Measurements from ENCODE around the gene FAM167B. TPM values are rescaled to one million over a fixed set of nuclear protein-coding genes. Genes with fewer than 3 reads are reported as not detected.
"Not testable (repeated sequence)": the region's sequence is repeated elsewhere in the genome, so short reads cannot be mapped to it uniquely, and the experiment has no call there.

Gene FAM167B
- total RNA-seq, 1 experiment from 2014 or later = 1.3 TPM

DNA sequence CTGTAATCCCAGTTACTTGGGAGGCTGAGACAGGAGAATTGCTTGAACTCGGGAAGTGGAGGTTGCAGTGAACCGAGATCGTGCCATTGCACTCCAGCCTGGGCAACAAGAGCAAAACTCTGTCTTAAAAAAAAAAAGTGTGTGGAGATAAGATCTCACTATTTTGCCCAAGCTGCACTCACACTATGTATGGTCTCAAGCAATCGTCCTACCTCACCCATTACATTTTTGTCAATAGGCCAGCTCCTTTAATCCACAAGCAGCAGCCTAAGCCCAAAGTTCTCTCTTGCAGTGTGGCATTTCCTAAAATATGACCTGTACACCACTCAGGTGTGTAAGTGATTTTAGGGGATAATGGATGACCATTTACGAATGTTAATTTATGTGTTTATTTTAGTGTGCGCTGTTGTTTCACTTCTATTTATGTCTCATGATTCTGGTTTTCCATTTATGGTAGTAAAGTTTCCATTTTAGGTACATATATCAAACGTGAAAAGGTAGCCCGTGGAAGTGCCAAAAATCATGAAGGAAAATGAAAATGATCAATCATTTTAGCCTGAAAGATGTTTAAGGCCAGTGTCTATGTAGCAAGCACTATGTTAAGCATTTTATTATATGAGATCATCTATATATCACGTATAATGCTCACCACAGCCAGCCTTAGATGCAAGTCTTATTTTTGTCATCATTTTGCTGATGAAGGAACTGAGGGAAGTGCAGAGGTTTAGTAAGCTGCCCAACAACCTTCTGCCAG, 9.6 kb downstream of the FAM167B start:
- ATAC-seq = no peak
- no peaks in the 10 kb centered on the region for H3F3A ChIP-seq (ENCODE audit: low read length, unreplicated experiment)
- no peak overlapping the region for H3K4me3 ChIP-seq (ENCODE audit: low read length)
- H3K79me2 ChIP-seq (ENCODE audit: low read length) = no peaks in the 10 kb centered on the region
- no peak overlapping the region for H2AFZ ChIP-seq (ENCODE audit: low read length)
- no peak overlapping the region for H3K27ac ChIP-seq (ENCODE audit: low read length)
- TF ChIP-seq EZH2phosphoT487 (IDR thresholded peaks at IDR 0.05; ENCODE audit: borderline replicate concordance, low read length) = no peak
- TF ChIP-seq, protein P1, sequence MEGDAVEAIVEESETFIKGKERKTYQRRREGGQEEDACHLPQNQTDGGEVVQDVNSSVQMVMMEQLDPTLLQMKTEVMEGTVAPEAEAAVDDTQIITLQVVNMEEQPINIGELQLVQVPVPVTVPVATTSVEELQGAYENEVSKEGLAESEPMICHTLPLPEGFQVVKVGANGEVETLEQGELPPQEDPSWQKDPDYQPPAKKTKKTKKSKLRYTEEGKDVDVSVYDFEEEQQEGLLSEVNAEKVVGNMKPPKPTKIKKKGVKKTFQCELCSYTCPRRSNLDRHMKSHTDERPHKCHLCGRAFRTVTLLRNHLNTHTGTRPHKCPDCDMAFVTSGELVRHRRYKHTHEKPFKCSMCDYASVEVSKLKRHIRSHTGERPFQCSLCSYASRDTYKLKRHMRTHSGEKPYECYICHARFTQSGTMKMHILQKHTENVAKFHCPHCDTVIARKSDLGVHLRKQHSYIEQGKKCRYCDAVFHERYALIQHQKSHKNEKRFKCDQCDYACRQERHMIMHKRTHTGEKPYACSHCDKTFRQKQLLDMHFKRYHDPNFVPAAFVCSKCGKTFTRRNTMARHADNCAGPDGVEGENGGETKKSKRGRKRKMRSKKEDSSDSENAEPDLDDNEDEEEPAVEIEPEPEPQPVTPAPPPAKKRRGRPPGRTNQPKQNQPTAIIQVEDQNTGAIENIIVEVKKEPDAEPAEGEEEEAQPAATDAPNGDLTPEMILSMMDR (conservative IDR thresholded peaks at IDR 0.05; ENCODE audit: low read depth, low read length) = no peak
- no peak for TF ChIP-seq EZH2 (IDR thresholded peaks at IDR 0.05; ENCODE audit: low read length, unreplicated experiment)
- H3K9me3 ChIP-seq (ENCODE audit: low read length) = no peaks in the 10 kb centered on the region
- BruUV-seq (replicated peaks) = no TSS peak
- no peaks in the 10 kb centered on the region for H3K36me3 ChIP-seq (ENCODE audit: low read depth, low read length)
- no peak for DNase-seq
- no peaks in the 10 kb centered on the region for H3K9me2 ChIP-seq (replicated peaks; ENCODE audit: low read length)
- H4K20me1 ChIP-seq (ENCODE audit: low read length) = no peaks in the 10 kb centered on the region
- no peak overlapping the region for H3K9ac ChIP-seq (ENCODE audit: low read length)
- ChIA-PET POLR2A (ENCODE audit: unreplicated experiment) (no interaction called here), CTCF (no interaction called here)
- no peak overlapping the region for H3K4me2 ChIP-seq (ENCODE audit: low read length)
- intact Hi-C loops (cut with micrococcal nuclease) = no loop called here
- H3K27me3 ChIP-seq (ENCODE audit: low read length) = no peaks in the 10 kb centered on the region
- no peaks in the 10 kb centered on the region for H3K4me1 ChIP-seq (ENCODE audit: insufficient read depth, low read length)

DNA sequence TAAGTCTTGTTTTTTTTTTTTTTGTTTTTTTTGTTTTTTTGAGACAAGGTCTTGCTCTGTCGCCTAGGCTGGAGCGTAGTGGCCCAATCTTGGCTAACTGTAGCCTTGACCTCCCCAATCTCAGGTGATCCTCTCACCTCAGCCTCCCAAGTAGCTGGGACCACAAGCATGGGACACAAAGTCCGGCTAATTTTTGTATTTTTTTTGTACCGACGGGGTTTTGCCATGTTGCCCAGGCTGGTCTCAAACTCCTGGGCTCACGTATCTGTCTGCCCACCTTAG, 10.1 kb downstream of the FAM167B start:
- ChIA-PET CTCF (no interaction called here), POLR2A (ENCODE audit: unreplicated experiment) (no interaction called here)
- TF ChIP-seq, protein P1 (conservative IDR thresholded peaks at IDR 0.05; ENCODE audit: low read depth, low read length) = no peak
- TF ChIP-seq EZH2 (IDR thresholded peaks at IDR 0.05; ENCODE audit: low read length, unreplicated experiment) (no peak), EZH2phosphoT487 (IDR thresholded peaks at IDR 0.05; ENCODE audit: borderline replicate concordance, low read length) (no peak)
- Histone ChIP-seq H3K27ac (ENCODE audit: low read length) (no peak overlapping the region), H3K4me2 (ENCODE audit: low read length) (no peak overlapping the region), H3K4me3 (ENCODE audit: low read length) (no peak overlapping the region), H3F3A (ENCODE audit: low read length, unreplicated experiment) (no peaks in the 10 kb centered on the region), H4K20me1 (ENCODE audit: low read length) (no peaks in the 10 kb centered on the region), H3K36me3 (ENCODE audit: low read depth, low read length) (no peaks in the 10 kb centered on the region), H3K27me3 (ENCODE audit: low read length) (no peaks in the 10 kb centered on the region), H3K4me1 (ENCODE audit: insufficient read depth, low read length) (no peaks in the 10 kb centered on the region), H3K9ac (ENCODE audit: low read length) (no peak overlapping the region), H3K9me3 (ENCODE audit: low read length) (no peaks in the 10 kb centered on the region), H2AFZ (ENCODE audit: low read length) (no peak overlapping the region), H3K9me2 (replicated peaks; ENCODE audit: low read length) (no peaks in the 10 kb centered on the region), H3K79me2 (ENCODE audit: low read length) (no peaks in the 10 kb centered on the region)
- ATAC-seq (no peak), DNase-seq (no peak)
- no TSS peak for BruUV-seq (replicated peaks)
- intact Hi-C loops (cut with micrococcal nuclease) = no loop called here

DNA sequence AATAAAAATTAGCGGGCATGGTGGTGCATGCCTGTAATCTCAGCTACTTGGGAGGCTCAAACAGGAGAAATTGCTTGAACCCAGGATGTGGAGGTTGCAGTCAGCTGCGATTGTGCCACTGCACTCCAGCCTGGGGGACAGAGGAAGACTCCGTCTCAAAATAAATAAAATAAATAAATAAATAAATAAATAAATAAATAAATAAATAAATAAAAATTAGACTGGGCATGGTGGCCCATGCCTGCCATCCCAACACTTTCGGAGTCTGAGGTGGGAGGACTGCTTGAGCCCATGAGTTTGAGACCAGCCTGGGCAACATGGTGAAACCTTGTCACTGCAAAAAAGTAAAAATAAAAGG, 16.2 kb downstream of the FAM167B start:
- H3F3A ChIP-seq (ENCODE audit: low read length, unreplicated experiment); CTCF ChIA-PET; BruUV-seq (replicated peaks); H3K36me3 ChIP-seq (ENCODE audit: low read depth, low read length); ATAC-seq; H3K9me2 ChIP-seq (replicated peaks; ENCODE audit: low read length); POLR2A ChIA-PET (ENCODE audit: unreplicated experiment); H3K4me2 ChIP-seq (ENCODE audit: low read length); H3K4me1 ChIP-seq (ENCODE audit: insufficient read depth, low read length); H4K20me1 ChIP-seq (ENCODE audit: low read length); H3K79me2 ChIP-seq (ENCODE audit: low read length); H3K27me3 ChIP-seq (ENCODE audit: low read length); H2AFZ ChIP-seq (ENCODE audit: low read length); H3K4me3 ChIP-seq (ENCODE audit: low read length); H3K27ac ChIP-seq (ENCODE audit: low read length); intact Hi-C loops (cut with micrococcal nuclease); H3K9me3 ChIP-seq (ENCODE audit: low read length); H3K9ac ChIP-seq (ENCODE audit: low read length); DNase-seq: not testable (repeated sequence)
